Motor neuron (in vitro differentiated cells): ENCODE measurements around the gene SYNPO. TPM values are rescaled to one million over a fixed set of nuclear protein-coding genes. Genes with fewer than 3 reads are reported as not detected.

Experiments
- ATAC-seq, 8 experiments: fragments of 200-7000 bp; cut with Tn5 transposase; replicated peaks in 6 of 8; 2 replicates each; pipeline ENCODE4 v1.8.0; 2021; ENCODE audit warnings: mild to moderate bottlenecking in 8 of 8, moderate library complexity in 8 of 8
- H3K27ac ChIP-seq, 2 donors: fragments of 250-450 bp; sonication (Bioruptor Pico); 2 replicates each; pipeline ENCODE4 v1.9.0; 2021; ENCODE audit warnings: antibody characterized with exemption in 2 of 2, mild to moderate bottlenecking in 2 of 2, moderate library complexity in 1 of 2
- H3K4me1 ChIP-seq, 2 donors: fragments of 250-450 bp; sonication (Bioruptor Pico); replicated peaks in 1 of 2; 2 replicates each; pipeline ENCODE4 v1.6.1; 2021; ENCODE audit warnings: antibody characterized with exemption in 2 of 2, mild to moderate bottlenecking in 2 of 2, moderate library complexity in 1 of 2
- H3K4me3 ChIP-seq, 5 donors: fragments of 250-450 bp; sonication (Bioruptor Pico); 2 replicates each; pipeline ENCODE4 v1.9.0; 2021; ENCODE audit warnings: antibody characterized with exemption in 5 of 5, mild to moderate bottlenecking in 5 of 5, moderate library complexity in 4 of 5
- WGBS, 10 experiments: fragments of 450-650 bp; shearing (Covaris generic); methylation state at CpG; one replicate each; pipeline ENCODE4 v1.0.0; 2022; 5-methylcytosine and 5-hydroxymethylcytosine counted together
- in situ Hi-C, 9 experiments: fragments of 400-800 bp; cut with MboI; loops; one replicate each; pipeline ENCODE4 v1.15.0; 2021; ENCODE audit warnings: low sequenced_read_pairs in 9 of 9, low pct_unique_long_range_greater_than_20kb in 2 of 9; ENCODE audit not compliant: unreplicated experiment in 9 of 9
- total RNA-seq, 8 experiments: library from RNA; unstranded; fragments of 300-600 nt; gene quantifications; 2 replicates each; pipeline versions ENCODE4 v1.2.3 to v1.2.4, GENCODE V29; 2022

Gene SYNPO
- total RNA-seq = 10 to 100 TPM in 2 of 8 experiments, 1 to 10 TPM in 3, under 1 TPM in 3; 0.27 to 17.5 (median 4.4) TPM

- Histone ChIP-seq H3K4me1 (peaks cover 14 to 43% of the 10 kb centered on the region in 2 donors), H3K4me3 (no peak within 1 kb of the TSS), H3K27ac (peak within 1 kb of the TSS in 1 of 2 donors; percentile 13)
- peak in 6 of 8 experiments; percentile 21 to 40 (median 26) for ATAC-seq
- WGBS, 10 experiments = 0 to 48% (median 21%) methylated on average over 1 to 4 of the region's 14 CpGs; no CpG with 5 or more reads in 6 of the 10 experiments
- in situ Hi-C loops = no loop called here
Observed at GRCh38 chr5:150640311-150641005, at the start of gene SYNPO. Gene SYNPO (plus strand): TSS chr5:150640660. CDS start chr5:150648276, 7,616 bp downstream.

GRCh38 chr5:150590979-150591695, 49.3 kb upstream of the SYNPO start:
- Histone ChIP-seq H3K4me3 (no peak overlapping the region), H3K27ac (peak overlapping the region in 1 of 2 donors; percentile 35), H3K4me1 (peaks cover 15 to 20% of the 10 kb centered on the region in 2 donors)
- 60 to 100% (median 97%) methylated on average over 1 to 3 of the region's 12 CpGs; no CpG with 5 or more reads in 4 of the 10 experiments for WGBS, 10 experiments
- peak in 5 of 8 experiments; percentile 38 to 68 (median 59) for ATAC-seq
- in situ Hi-C loops = no loop called here

GRCh38 chr5:150593593-150593992, 46.9 kb upstream of the SYNPO start:
- H3K4me1 ChIP-seq = peaks cover 15 to 20% of the 10 kb centered on the region in 2 donors
- in situ Hi-C loops = no loop called here
- no peak overlapping the region for H3K4me3 ChIP-seq
- WGBS, 10 experiments = 11 to 100% (median 80%) methylated on average over 1 to 3 of the region's 4 CpGs; no CpG with 5 or more reads in 3 of the 10 experiments
- no peak overlapping the region for H3K27ac ChIP-seq
- ATAC-seq = peak in 3 of 8 experiments; percentile 47 to 59 (median 47)

- in situ Hi-C loops = no loop called here
- no peak overlapping the region for H3K27ac ChIP-seq
- H3K4me1 ChIP-seq = peaks cover 15 to 20% of the 10 kb centered on the region in 2 donors
- no peak for ATAC-seq
- 100% methylated on average over 1 of the region's 7 CpGs; no CpG with 5 or more reads in 8 of the 10 experiments for WGBS, 10 experiments
- no peak overlapping the region for H3K4me3 ChIP-seq
Observed at GRCh38 chr5:150593996-150594395, 46.5 kb upstream of the SYNPO start.

GRCh38 chr5:150595466-150596031, 44.9 kb upstream of the SYNPO start:
- no peak overlapping the region for H3K27ac ChIP-seq
- no peak overlapping the region for H3K4me3 ChIP-seq
- in situ Hi-C loops = no loop called here
- WGBS, 10 experiments = 40 to 100% (median 67%) methylated on average over 1 to 3 of the region's 12 CpGs; no CpG with 5 or more reads in 5 of the 10 experiments
- H3K4me1 ChIP-seq = peaks cover 12 to 18% of the 10 kb centered on the region in 2 donors
- ATAC-seq = no peak

GRCh38 chr5:150596313-150596712, 44.1 kb upstream of the SYNPO start:
- Histone ChIP-seq H3K27ac (no peak overlapping the region), H3K4me1 (peaks cover 9 to 11% of the 10 kb centered on the region in 2 donors), H3K4me3 (no peak overlapping the region)
- WGBS, 10 experiments = 37 to 80% methylated on average over 1 to 6 of the region's 9 CpGs; no CpG with 5 or more reads in 8 of the 10 experiments
- peak in 3 of 8 experiments; percentile 10 to 63 (median 49) for ATAC-seq
- in situ Hi-C loops = no loop called here

GRCh38 chr5:150596826-150597225, 43.6 kb upstream of the SYNPO start:
- no peak for ATAC-seq
- peaks cover 6% of the 10 kb centered on the region in 2 donors for H3K4me1 ChIP-seq
- no peak overlapping the region for H3K27ac ChIP-seq
- H3K4me3 ChIP-seq = no peak overlapping the region
- 80 to 100% (median 100%) methylated on average over 1 of the region's 3 CpGs; no CpG with 5 or more reads in 5 of the 10 experiments for WGBS, 10 experiments
- in situ Hi-C loops = no loop called here

GRCh38 chr5:150598006-150598405, 42.5 kb upstream of the SYNPO start:
- WGBS, 10 experiments = 50 to 85% (median 79%) methylated on average over 2 to 6 of the region's 10 CpGs; no CpG with 5 or more reads in 7 of the 10 experiments
- ATAC-seq = peak in 2 of 8 experiments; percentile 19 to 35
- Histone ChIP-seq H3K4me3 (no peak overlapping the region), H3K4me1 (peaks cover 6 to 11% of the 10 kb centered on the region in 2 donors), H3K27ac (no peak overlapping the region)
- in situ Hi-C loops = no loop called here

- no peak overlapping the region for H3K27ac ChIP-seq
- no peak for ATAC-seq
- 85 to 100% (median 88%) methylated on average over 1 to 7 of the region's 12 CpGs; no CpG with 5 or more reads in 7 of the 10 experiments for WGBS, 10 experiments
- peaks cover 6 to 14% of the 10 kb centered on the region in 2 donors for H3K4me1 ChIP-seq
- in situ Hi-C loops = no loop called here
- no peak overlapping the region for H3K4me3 ChIP-seq
Observed at GRCh38 chr5:150598821-150599273, 41.6 kb upstream of the SYNPO start.

GRCh38 chr5:150599281-150599680, 41.2 kb upstream of the SYNPO start:
- H3K4me3 ChIP-seq = no peak overlapping the region
- H3K27ac ChIP-seq = no peak overlapping the region
- WGBS, 10 experiments = 50 to 100% (median 84%) methylated on average over 1 to 3 of the region's 5 CpGs; no CpG with 5 or more reads in 4 of the 10 experiments
- in situ Hi-C loops = no loop called here
- peaks cover 6 to 14% of the 10 kb centered on the region in 2 donors for H3K4me1 ChIP-seq
- ATAC-seq = no peak

GRCh38 chr5:150599917-150600511, 40.4 kb upstream of the SYNPO start:
- in situ Hi-C loops = no loop called here
- 34 to 82% (median 68%) methylated on average over 2 to 6 of the region's 11 CpGs; no CpG with 5 or more reads in 4 of the 10 experiments for WGBS, 10 experiments
- ATAC-seq = peak in 6 of 8 experiments; percentile 36 to 91 (median 74)
- Histone ChIP-seq H3K4me1 (peaks cover 6 to 14% of the 10 kb centered on the region in 2 donors), H3K27ac (no peak overlapping the region), H3K4me3 (no peak overlapping the region)
